ENCODE data around the gene TAOK3.

Gene TAOK3

DNA sequence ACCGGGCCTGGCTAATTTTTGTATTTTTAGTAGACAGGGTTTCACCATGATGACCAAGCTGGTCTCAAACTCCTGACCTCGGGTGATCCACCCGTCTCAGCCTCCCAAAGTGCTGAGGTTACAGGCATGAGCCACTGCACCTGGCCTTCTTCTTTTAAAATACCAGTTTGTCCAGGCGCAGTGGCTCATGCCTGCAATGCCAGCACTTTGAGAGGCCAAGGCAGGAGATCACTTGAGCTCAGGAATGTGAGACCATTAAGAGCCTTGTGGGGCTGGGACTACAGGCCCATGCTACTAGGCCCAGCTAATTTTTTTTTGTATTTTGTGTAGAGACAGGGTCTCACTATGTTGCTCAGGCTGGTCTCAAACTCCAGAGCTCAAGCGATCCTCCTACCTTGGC, 244.8 kb downstream of the TAOK3 start:
- DNase-seq = no peak

DNA sequence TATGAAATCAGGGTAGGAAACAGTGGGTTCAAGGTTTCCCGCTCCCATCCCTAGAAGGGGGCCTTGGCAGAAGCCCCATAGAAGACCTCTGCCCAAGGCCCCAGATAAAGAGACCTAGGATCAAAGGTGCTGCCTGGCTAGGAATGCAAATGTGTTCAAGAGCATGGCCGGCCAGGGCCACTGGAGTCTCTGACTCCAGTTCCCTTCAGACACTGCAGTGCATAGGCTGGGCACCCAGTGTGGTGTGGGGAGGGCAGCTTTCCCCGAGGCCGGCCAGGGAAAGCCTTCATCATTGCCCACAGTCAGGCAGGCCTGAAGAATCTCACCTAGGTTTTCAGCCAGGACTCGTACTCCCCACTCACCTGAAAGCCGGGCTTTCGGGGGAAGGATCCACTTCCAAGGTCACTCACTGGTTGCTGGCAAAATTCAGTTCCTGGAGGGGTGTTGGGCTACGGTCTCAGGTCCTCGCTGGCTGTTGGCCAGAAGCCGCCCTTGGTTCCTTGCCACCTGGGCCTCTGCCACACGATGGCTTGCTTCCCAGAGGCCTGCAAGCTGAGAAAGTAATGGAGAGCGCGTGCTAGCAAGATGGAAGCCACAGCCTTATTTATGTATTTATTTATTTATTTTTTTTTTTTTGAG, 246.5 kb downstream of the TAOK3 start:
- no peak for DNase-seq

GRCh38 chr12:118125743-118126118, 247.0 kb downstream of the TAOK3 start:
- DNase-seq = no peak

DNA sequence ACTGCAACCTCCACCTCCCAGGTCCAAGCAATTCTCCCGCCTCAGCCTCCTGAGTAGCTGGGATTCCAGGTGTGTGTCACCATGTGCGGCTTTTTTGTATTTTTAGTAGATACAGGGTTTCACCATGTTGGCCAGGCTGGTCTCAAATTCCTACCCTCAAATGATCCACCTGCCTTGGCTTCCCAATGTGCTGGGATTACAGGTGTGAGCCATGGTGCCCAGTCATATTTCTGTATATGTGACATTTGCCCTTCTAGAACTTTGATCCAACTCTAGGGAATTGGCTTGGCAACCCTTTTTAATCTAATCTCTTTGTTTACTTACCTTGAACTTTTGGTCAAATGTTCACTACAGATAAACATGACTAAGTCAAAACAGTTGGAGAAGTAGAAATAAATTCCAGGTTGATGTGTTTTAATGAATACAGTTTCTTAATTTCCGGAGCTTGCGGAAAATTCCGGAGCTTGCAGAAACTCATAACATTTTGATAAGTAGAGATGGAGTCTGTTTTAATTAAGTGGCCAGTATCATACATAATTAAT, 248.3 kb downstream of the TAOK3 start:
- no peak for DNase-seq

- DNase-seq = no peak
Observed at GRCh38 chr12:118122264-118122663, 250.4 kb downstream of the TAOK3 start.

DNA sequence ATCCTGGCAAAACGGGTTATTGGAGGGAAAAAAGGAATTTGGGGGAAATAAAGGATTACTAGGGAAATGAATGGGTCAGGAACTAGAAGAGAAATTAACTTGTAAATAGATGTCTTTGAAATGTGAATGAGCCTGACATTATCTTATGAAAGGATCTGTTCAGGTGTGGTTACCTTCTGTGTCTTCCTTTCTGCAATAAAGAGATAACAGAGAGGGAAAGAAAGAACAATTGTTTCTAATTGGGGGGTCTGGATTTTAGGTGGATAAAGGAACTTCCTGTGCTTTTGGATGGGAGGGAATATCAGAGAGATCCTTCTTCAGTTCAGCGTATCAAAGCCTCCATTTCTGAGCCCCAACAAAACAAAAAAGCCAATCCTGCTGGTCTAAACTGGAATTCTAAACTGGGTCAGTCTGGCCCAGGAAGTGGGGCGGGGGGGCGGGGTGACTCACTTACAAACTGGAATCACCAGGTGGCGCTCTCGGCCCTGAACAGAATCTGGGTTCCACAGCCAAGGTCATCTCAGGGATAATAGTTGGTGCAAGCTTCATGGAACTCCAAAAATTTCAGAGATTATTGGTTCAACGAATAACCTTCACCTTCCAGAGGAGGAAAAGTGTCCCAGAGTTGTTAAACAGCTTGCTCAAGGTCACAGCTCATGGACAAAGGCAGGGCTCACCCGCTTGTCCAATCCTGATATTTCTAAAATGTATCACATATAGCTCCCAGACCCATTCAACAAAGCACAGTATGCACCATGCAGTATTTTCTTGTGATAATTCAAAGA, 251.9 kb downstream of the TAOK3 start:
- DNase-seq = peak; percentile 59

GRCh38 chr12:118119449-118119879, 253.2 kb downstream of the TAOK3 start:
- no peak for DNase-seq

GRCh38 chr12:118109088-118109487, 263.6 kb downstream of the TAOK3 start:
- no peak for DNase-seq

- DNase-seq = no peak
Observed at GRCh38 chr12:118107694-118108093, 265.0 kb downstream of the TAOK3 start.

DNA sequence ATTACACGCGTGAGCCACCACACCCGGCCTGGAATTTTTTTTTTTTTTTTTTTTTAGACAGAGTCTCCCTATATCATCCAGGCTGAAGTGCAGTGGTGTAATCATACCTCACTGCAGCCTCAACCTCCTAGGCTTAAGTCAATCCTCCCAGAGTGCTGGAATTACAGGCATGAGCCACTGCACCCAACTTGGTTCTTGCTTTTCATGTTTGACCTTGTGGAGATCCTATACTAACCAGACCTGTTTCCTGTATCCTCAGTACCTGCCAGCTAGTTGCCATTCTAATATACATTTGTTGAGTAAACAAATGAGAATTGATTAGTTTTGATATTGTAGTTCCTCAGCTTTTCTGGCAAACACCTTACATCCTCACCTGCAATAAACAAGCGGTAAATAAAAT, 265.7 kb downstream of the TAOK3 start:
- DNase-seq = no peak

GRCh38 chr12:118103601-118104382, 268.9 kb downstream of the TAOK3 start, which contains the start of gene VSIG10:
Gene VSIG10 (minus strand): TSS chr12:118104011. CDS start chr12:118103671, 340 bp downstream.
- DNase-seq = peak; percentile 26

- DNase-seq = no peak
Observed at GRCh38 chr12:118103201-118103600, 269.5 kb downstream of the TAOK3 start.

GRCh38 chr12:118102609-118103008, 270.1 kb downstream of the TAOK3 start:
- DNase-seq = no peak

- DNase-seq = no peak
Observed at GRCh38 chr12:118102070-118102469, 270.6 kb downstream of the TAOK3 start.

GRCh38 chr12:118101051-118101450, 271.7 kb downstream of the TAOK3 start:
- DNase-seq = no peak

Measured in MV-4-11 (cell line).